HG03378 (cell line): Measurements from ENCODE around the gene ACER1.
"Not testable (repeated sequence)": the region's sequence is repeated elsewhere in the genome, so short reads cannot be mapped to it uniquely, and the experiment has no call there.

ENCODE experiments used
- ATAC-seq: cut with Tn5 transposase; IDR thresholded peaks from one replicate; pipeline ENCODE4 v1.9.1; 2021; ENCODE audit warnings: mild to moderate bottlenecking, moderate library complexity; ENCODE audit not compliant: unreplicated experiment

ACER1 gene

GRCh38 chr19:6292006-6292405 is 41.4 kb downstream of the ACER1 start:
- no peak for ATAC-seq

GRCh38 chr19:6288737-6289136 is 44.7 kb downstream of the ACER1 start:
- ATAC-seq = no peak

- ATAC-seq = no peak
Observed at GRCh38 chr19:6287269-6287885, 46.0 kb downstream of the ACER1 start.

- no peak for ATAC-seq
Observed at GRCh38 chr19:6286676-6287075, 46.7 kb downstream of the ACER1 start.

- not testable (repeated sequence) for ATAC-seq
Observed at GRCh38 chr19:6282393-6282792, 51.0 kb downstream of the ACER1 start.

GRCh38 chr19:6279931-6280591 is 53.4 kb downstream of the ACER1 start, which contains the start of gene MLLT1:
Gene MLLT1, minus strand, starts transcription at chr19:6279975. Its CDS starts 191 bp downstream, at chr19:6279784.
- ATAC-seq = no peak

GRCh38 chr19:6279620-6279930 is 53.8 kb downstream of the ACER1 start:
- ATAC-seq = no peak

- ATAC-seq = no peak
Observed at GRCh38 chr19:6278740-6279619, 54.4 kb downstream of the ACER1 start.

- no peak for ATAC-seq
Observed at GRCh38 chr19:6278051-6278450, 55.4 kb downstream of the ACER1 start.

- no peak for ATAC-seq
Observed at GRCh38 chr19:6276447-6276846, 57.0 kb downstream of the ACER1 start.

- no peak for ATAC-seq
Observed at GRCh38 chr19:6275170-6275744, 58.2 kb downstream of the ACER1 start.

GRCh38 chr19:6274756-6275155 is 58.7 kb downstream of the ACER1 start:
- no peak for ATAC-seq

- ATAC-seq = no peak
Observed at GRCh38 chr19:6273701-6274601, 59.5 kb downstream of the ACER1 start.

- no peak for ATAC-seq
Observed at GRCh38 chr19:6272913-6273600, 60.4 kb downstream of the ACER1 start.

- no peak for ATAC-seq
Observed at GRCh38 chr19:6272411-6272791, 61.0 kb downstream of the ACER1 start.

GRCh38 chr19:6271721-6272410 is 61.5 kb downstream of the ACER1 start:
- ATAC-seq = no peak

GRCh38 chr19:6271251-6271650 is 62.2 kb downstream of the ACER1 start:
- ATAC-seq = no peak

GRCh38 chr19:6270822-6271221 is 62.6 kb downstream of the ACER1 start:
- ATAC-seq = no peak

GRCh38 chr19:6270076-6270745 is 63.2 kb downstream of the ACER1 start:
- no peak for ATAC-seq
